ENCODE data around the gene CDCP1. TPM values are rescaled to one million over a fixed set of nuclear protein-coding genes. Genes with fewer than 3 reads are reported as not detected.

Gene CDCP1
- total RNA-seq, 2 donors from 2014 or later, result 8.9 to 13.1 TPM

DNA sequence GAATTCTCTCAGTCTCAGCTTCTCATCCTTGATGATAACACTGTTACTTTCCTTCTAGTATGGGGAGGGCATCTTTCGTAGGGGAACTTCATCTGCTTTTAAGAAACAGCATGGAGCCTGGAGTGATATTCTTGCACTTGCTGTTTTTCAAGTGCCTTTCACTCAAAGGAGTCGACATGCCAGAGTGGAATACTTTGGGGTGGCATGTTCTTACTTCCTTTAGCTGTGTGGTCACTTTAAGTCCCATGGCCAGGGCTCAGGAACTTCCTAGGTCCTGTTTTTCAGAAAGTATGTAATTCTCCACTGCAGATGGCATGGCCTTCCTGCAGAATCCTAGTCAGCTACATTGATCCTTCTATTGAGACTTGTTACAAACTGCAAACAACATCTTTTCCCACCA, 28.1 kb upstream of the CDCP1 start:
- no peaks in the 10 kb centered on the region for H3K36me3 ChIP-seq (ENCODE audit: control insufficient read depth, insufficient read depth, low read length)
- no peaks in the 10 kb centered on the region for H3K27me3 ChIP-seq (ENCODE audit: control insufficient read depth, insufficient read depth, low read length, poor library complexity, severe bottlenecking)

DNA sequence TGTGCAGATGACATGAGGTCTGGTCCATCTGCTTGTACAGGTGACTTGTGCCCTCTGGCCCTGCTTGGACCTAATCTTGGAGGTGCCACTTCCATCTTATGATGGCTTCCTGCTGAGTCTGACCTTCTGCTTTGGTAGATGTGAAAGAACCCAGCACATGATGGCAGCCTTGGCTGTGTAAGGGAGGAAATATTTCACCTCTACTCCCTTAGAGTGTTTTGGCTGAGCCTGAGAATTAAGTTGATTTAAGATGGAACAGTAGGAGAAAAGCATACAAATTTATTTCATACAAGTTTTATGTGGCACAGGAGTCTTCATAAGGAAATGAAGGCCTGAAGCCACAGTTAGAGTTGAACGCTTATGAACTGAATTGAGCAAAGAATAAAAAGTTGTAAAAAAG, 27.6 kb upstream of the CDCP1 start:
- H3K27me3 ChIP-seq (ENCODE audit: control insufficient read depth, insufficient read depth, low read length, poor library complexity, severe bottlenecking), result no peaks in the 10 kb centered on the region
- no peaks in the 10 kb centered on the region for H3K36me3 ChIP-seq (ENCODE audit: control insufficient read depth, insufficient read depth, low read length)
- no peaks in the 10 kb centered on the region for H3K9me3 Mint-ChIP-seq
- WGBS, 2 experiments (ENCODE audit: insufficient coverage in 1 of 2, insufficient read length in 1 of 2), result 90 to 100% methylated on average over 1 of the region's 1 CpG
- TF ChIP-seq, protein P1, sequence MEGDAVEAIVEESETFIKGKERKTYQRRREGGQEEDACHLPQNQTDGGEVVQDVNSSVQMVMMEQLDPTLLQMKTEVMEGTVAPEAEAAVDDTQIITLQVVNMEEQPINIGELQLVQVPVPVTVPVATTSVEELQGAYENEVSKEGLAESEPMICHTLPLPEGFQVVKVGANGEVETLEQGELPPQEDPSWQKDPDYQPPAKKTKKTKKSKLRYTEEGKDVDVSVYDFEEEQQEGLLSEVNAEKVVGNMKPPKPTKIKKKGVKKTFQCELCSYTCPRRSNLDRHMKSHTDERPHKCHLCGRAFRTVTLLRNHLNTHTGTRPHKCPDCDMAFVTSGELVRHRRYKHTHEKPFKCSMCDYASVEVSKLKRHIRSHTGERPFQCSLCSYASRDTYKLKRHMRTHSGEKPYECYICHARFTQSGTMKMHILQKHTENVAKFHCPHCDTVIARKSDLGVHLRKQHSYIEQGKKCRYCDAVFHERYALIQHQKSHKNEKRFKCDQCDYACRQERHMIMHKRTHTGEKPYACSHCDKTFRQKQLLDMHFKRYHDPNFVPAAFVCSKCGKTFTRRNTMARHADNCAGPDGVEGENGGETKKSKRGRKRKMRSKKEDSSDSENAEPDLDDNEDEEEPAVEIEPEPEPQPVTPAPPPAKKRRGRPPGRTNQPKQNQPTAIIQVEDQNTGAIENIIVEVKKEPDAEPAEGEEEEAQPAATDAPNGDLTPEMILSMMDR (conservative IDR thresholded peaks at IDR 0.05), result no peak
- DNase-seq, result no peak
- no peak overlapping the region for H3K9ac ChIP-seq (ENCODE audit: extremely low read depth, low read length, poor library complexity, severe bottlenecking)
- no peaks in the 10 kb centered on the region for H3K36me3 Mint-ChIP-seq (ENCODE audit: low read depth)
- H3K27ac Mint-ChIP-seq, result no peak overlapping the region
- H3K4me1 ChIP-seq (ENCODE audit: control insufficient read depth, insufficient read depth, low read length), result no peaks in the 10 kb centered on the region
- no peak overlapping the region for H3K27ac ChIP-seq (ENCODE audit: low read depth, low read length)
- no peaks in the 10 kb centered on the region for H3K4me1 Mint-ChIP-seq
- no peak overlapping the region for H3K4me3 ChIP-seq (ENCODE audit: low read length)
- H3K27me3 Mint-ChIP-seq (ENCODE audit: insufficient read depth), result peaks cover 2% of the 10 kb centered on the region
- H3K9me3 ChIP-seq (ENCODE audit: control insufficient read depth, low read length), result no peaks in the 10 kb centered on the region
- no peak overlapping the region for H3K4me3 Mint-ChIP-seq

More for the DNA sequence above, 28.1 kb upstream of the CDCP1 start:
- Mint-ChIP-seq H3K27ac (no peak overlapping the region), H3K9me3 (no peaks in the 10 kb centered on the region), H3K36me3 (ENCODE audit: low read depth) (no peaks in the 10 kb centered on the region), H3K27me3 (ENCODE audit: insufficient read depth) (peaks cover 2% of the 10 kb centered on the region), H3K4me1 (no peaks in the 10 kb centered on the region), H3K4me3 (no peak overlapping the region)
- TF ChIP-seq, protein P1 (conservative IDR thresholded peaks at IDR 0.05), result no peak
- Histone ChIP-seq H3K9me3 (ENCODE audit: control insufficient read depth, low read length) (no peaks in the 10 kb centered on the region), H3K9ac (ENCODE audit: extremely low read depth, low read length, poor library complexity, severe bottlenecking) (no peak overlapping the region), H3K27ac (ENCODE audit: low read depth, low read length) (no peak overlapping the region), H3K4me1 (ENCODE audit: control insufficient read depth, insufficient read depth, low read length) (no peaks in the 10 kb centered on the region), H3K4me3 (ENCODE audit: low read length) (no peak overlapping the region)
- 60 to 72% methylated on average over 2 of the region's 2 CpGs for WGBS, 2 experiments (ENCODE audit: insufficient coverage in 1 of 2, insufficient read length in 1 of 2)
- DNase-seq, result no peak

DNA sequence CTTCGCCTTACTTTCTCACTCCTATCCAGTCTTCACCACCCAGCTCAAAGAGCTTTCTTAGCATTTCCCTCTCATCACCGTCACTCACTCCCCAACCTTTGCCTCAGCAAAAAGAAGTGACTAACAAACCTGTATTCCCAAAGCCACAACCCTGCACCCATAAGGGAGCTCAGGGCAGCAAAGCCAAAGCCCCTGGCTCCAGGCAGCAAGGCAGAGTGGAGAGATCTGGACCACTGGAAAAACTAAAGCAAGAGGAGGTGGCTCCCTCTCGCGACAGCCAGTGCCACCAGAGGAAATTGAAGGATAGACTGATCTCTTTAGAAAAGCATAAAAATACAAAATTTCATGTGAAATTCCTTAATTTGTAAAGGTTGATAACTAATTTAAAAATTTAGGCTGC, 25.1 kb upstream of the CDCP1 start:
- Histone ChIP-seq H3K9ac (ENCODE audit: extremely low read depth, low read length, poor library complexity, severe bottlenecking) (no peak overlapping the region), H3K9me3 (ENCODE audit: control insufficient read depth, low read length) (no peaks in the 10 kb centered on the region), H3K4me1 (ENCODE audit: control insufficient read depth, insufficient read depth, low read length) (no peaks in the 10 kb centered on the region), H3K27me3 (ENCODE audit: control insufficient read depth, insufficient read depth, low read length, poor library complexity, severe bottlenecking) (no peaks in the 10 kb centered on the region), H3K27ac (ENCODE audit: low read depth, low read length) (no peak overlapping the region), H3K4me3 (ENCODE audit: low read length) (no peak overlapping the region), H3K36me3 (ENCODE audit: control insufficient read depth, insufficient read depth, low read length) (no peaks in the 10 kb centered on the region)
- Mint-ChIP-seq H3K9me3 (no peaks in the 10 kb centered on the region), H3K4me3 (no peak overlapping the region), H3K36me3 (ENCODE audit: low read depth) (no peaks in the 10 kb centered on the region), H3K27me3 (ENCODE audit: insufficient read depth) (peaks cover 8% of the 10 kb centered on the region), H3K27ac (no peak overlapping the region), H3K4me1 (peaks cover 8% of the 10 kb centered on the region)
- TF ChIP-seq, protein P1 (conservative IDR thresholded peaks at IDR 0.05), result peak; percentile 40
- no peak for DNase-seq
- 60 to 74% methylated on average over 1 to 4 of the region's 4 CpGs for WGBS, 2 experiments (ENCODE audit: insufficient coverage in 1 of 2, insufficient read length in 1 of 2)

Data from endodermal cell (in vitro differentiated cells).